ENCODE data around the gene CEP131. TPM values are rescaled to one million over a fixed set of nuclear protein-coding genes. Genes with fewer than 3 reads are reported as not detected.

Gene CEP131
- total RNA-seq, 2 donors from 2014 or later: 9.9 to 22.7 TPM

DNA sequence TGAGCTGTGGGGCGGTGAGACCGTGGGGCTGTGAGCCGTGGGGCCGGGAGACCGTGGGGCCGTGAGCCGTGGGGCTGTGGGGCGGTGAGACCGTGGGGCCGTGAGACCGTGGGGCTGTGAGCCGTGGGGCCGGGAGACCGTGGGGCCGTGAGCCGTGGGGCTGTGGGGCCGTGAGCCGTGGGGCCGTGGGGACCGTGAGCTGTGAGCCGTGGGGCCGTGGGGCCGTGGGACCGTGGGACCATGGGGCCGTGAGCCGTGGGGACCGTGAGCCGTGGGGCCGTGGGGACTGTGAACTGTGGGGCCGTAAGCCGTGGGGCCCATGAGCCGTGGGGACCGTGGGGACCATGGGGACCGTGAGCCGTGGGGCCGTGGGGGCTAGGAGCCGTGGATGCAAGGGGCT is 82.1 kb downstream of the CEP131 start:
- intact Hi-C loops (cut with DNase I): loop anchor here (5.0 to 10.0 kb wide), 2 partner anchors 57 to 94 kb away; partner anchors contain the start of genes NDUFAF8 and TEPSIN
- Histone ChIP-seq H3K27me3 (no peaks in the 10 kb centered on the region), H3K9me3 (no peaks in the 10 kb centered on the region), H3K27ac (no peak overlapping the region), H3K36me3 (replicated peaks in 1 of 2; ENCODE audit: insufficient read depth in 1 of 2, low read depth in 2 of 2) (no peaks in the 10 kb centered on the region), H3K4me1 (peaks cover 13% of the 10 kb centered on the region), H3K4me3 (no peak overlapping the region)
- WGBS, 2 donors: 94% methylated on average over 36 to 37 of the region's 37 CpGs
- no peak for TF ChIP-seq POLR2A (IDR thresholded peaks at IDR 0.05)
- TF ChIP-seq, protein P1, sequence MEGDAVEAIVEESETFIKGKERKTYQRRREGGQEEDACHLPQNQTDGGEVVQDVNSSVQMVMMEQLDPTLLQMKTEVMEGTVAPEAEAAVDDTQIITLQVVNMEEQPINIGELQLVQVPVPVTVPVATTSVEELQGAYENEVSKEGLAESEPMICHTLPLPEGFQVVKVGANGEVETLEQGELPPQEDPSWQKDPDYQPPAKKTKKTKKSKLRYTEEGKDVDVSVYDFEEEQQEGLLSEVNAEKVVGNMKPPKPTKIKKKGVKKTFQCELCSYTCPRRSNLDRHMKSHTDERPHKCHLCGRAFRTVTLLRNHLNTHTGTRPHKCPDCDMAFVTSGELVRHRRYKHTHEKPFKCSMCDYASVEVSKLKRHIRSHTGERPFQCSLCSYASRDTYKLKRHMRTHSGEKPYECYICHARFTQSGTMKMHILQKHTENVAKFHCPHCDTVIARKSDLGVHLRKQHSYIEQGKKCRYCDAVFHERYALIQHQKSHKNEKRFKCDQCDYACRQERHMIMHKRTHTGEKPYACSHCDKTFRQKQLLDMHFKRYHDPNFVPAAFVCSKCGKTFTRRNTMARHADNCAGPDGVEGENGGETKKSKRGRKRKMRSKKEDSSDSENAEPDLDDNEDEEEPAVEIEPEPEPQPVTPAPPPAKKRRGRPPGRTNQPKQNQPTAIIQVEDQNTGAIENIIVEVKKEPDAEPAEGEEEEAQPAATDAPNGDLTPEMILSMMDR (IDR thresholded peaks at IDR 0.05): no peak
- ATAC-seq (no peak), DNase-seq (no peak)

GRCh38 chr17:81140018-81140417 is 82.7 kb downstream of the CEP131 start:
- H3K4me3 ChIP-seq: no peak overlapping the region
- no peaks in the 10 kb centered on the region for H3K9me3 ChIP-seq
- no peak overlapping the region for H3K27ac ChIP-seq
- ATAC-seq (no peak), DNase-seq (no peak)
- intact Hi-C loops (cut with DNase I): loop anchor here (5.0 to 10.0 kb wide), 2 partner anchors 57 to 95 kb away; partner anchors contain the start of genes NDUFAF8 and TEPSIN
- no peaks in the 10 kb centered on the region for H3K27me3 ChIP-seq
- WGBS, 2 donors: 79 to 86% methylated on average over 8 of the region's 8 CpGs
- peaks cover 13% of the 10 kb centered on the region for H3K4me1 ChIP-seq
- no peak for TF ChIP-seq POLR2A (IDR thresholded peaks at IDR 0.05)
- TF ChIP-seq, protein P1 (IDR thresholded peaks at IDR 0.05): no peak
- no peaks in the 10 kb centered on the region for H3K36me3 ChIP-seq (replicated peaks in 1 of 2; ENCODE audit: insufficient read depth in 1 of 2, low read depth in 2 of 2)

Other genes with a start within 250 kb of the CEP131 start
- gene CHMP6, start 231.1 kb downstream of the CEP131 start, total RNA-seq: 10 to 100 TPM; 10.4 to 32.3 TPM
- 10 to 100 TPM in 1 of 2 donors, 1 to 10 TPM in 1; 8.0 to 11.5 TPM for gene BAIAP2, start 187.8 kb downstream of the CEP131 start, total RNA-seq
- gene PVALEF, start 57.5 kb downstream of the CEP131 start, total RNA-seq: not detected
- 10 to 100 TPM; 29.1 to 42.2 TPM for gene AATK, start 56.7 kb downstream of the CEP131 start, total RNA-seq
- 100 to 1,000 TPM in 1 of 2 donors, 10 to 100 TPM in 1; 31.9 to 102 TPM for gene TEPSIN, start 16.1 kb upstream of the CEP131 start, total RNA-seq
- gene NDUFAF8, start 16.4 kb upstream of the CEP131 start, total RNA-seq: 10 to 100 TPM; 20.8 to 26.5 TPM
- 100 to 1,000 TPM; 102 to 203 TPM for gene SLC38A10, start 72.3 kb upstream of the CEP131 start, total RNA-seq
- gene BAHCC1, start 172.5 kb upstream of the CEP131 start, total RNA-seq: 10 to 100 TPM in 1 of 2 donors, 1 to 10 TPM in 1; 5.7 to 14.8 TPM

Measured in body of pancreas (tissue), 4 donors.